22Rv1 (cell line): Measurements from ENCODE around the gene PLIN5.

Experiments
- H3K27ac ChIP-seq: fragments of 450-650 bp; 2 replicates; pipeline ENCODE4 v1.5.1; 2017
- CTCF ChIP-seq: fragments of 450-650 bp; IDR thresholded peaks from 2 replicates; pipeline ENCODE4 v1.5.1; 2017; ENCODE audit warnings: mild to moderate bottlenecking
- ZFX ChIP-seq: fragments of 450-650 bp; IDR thresholded peaks from 2 replicates; pipeline ENCODE4 v1.6.1; 2017; ENCODE audit warnings: antibody characterized with exemption, borderline replicate concordance

PLIN5 gene

GRCh38 chr19:4580021-4580901 is 45.2 kb upstream of the PLIN5 start:
- TF ChIP-seq CTCF, result no peak
- no peak for TF ChIP-seq ZFX
- H3K27ac ChIP-seq, result no peak overlapping the region

- H3K27ac ChIP-seq, result no peak overlapping the region
- TF ChIP-seq CTCF (no peak), ZFX (no peak)
These were observed 44.4 kb upstream of the PLIN5 start for GRCh38 chr19:4579389-4579788.

- no peak overlapping the region for H3K27ac ChIP-seq
- TF ChIP-seq CTCF, result no peak
- no peak for TF ChIP-seq ZFX
These were observed 43.7 kb upstream of the PLIN5 start for GRCh38 chr19:4578552-4579248.

GRCh38 chr19:4577020-4577782 is 42.2 kb upstream of the PLIN5 start:
- no peak overlapping the region for H3K27ac ChIP-seq

GRCh38 chr19:4576016-4576933 is 41.3 kb upstream of the PLIN5 start:
- no peak for TF ChIP-seq ZFX
- TF ChIP-seq CTCF, result peak; percentile 88
- no peak overlapping the region for H3K27ac ChIP-seq

More at GRCh38 chr19:4577020-4577782, 42.2 kb upstream of the PLIN5 start:
- no peak for TF ChIP-seq ZFX
- TF ChIP-seq CTCF, result no peak

GRCh38 chr19:4575267-4576015 is 40.4 kb upstream of the PLIN5 start:
- no peak for TF ChIP-seq CTCF
- no peak for TF ChIP-seq ZFX

More at GRCh38 chr19:4575267-4576015, 40.4 kb upstream of the PLIN5 start:
- no peak overlapping the region for H3K27ac ChIP-seq
